Stomach (tissue), 4 donors: Measurements from ENCODE around the gene STKLD1.

Source experiments
- CTCF ChIP-seq, 7 experiments: fragments of 450-650 bp in 4 of 7; fragments of 200-600 bp in 3 of 7; sonication (generic) in 3 of 7; IDR thresholded peaks; one replicate each; pipeline ENCODE4 v1.5.1; 2016 to 2019; ENCODE audit warnings: antibody characterized with exemption in 7 of 7, control low read depth in 2 of 7, mild to moderate bottlenecking in 1 of 7
- POLR2A ChIP-seq, 4 donors: fragments of 450-650 bp; IDR thresholded peaks; one replicate each; pipeline ENCODE4 v1.6.1; 2016; ENCODE audit warnings: antibody characterized with exemption in 4 of 4, control low read depth in 2 of 4, mild to moderate bottlenecking in 1 of 4, moderate library complexity in 1 of 4
- POLR2AphosphoS5 ChIP-seq, 3 donors: sonication (generic); formaldehyde crosslinking; IDR thresholded peaks; one replicate each; pipeline ENCODE4 v1.6.1; 2016; ENCODE audit warnings: antibody characterized with exemption in 3 of 3

- TF ChIP-seq POLR2A (IDR thresholded peaks at IDR 0.05) (no peak), CTCF (IDR thresholded peaks at IDR 0.05) (no peak), POLR2AphosphoS5 (IDR thresholded peaks at IDR 0.05) (no peak)
Measured at GRCh38 chr9:133378408-133378962, 2.3 kb downstream of the STKLD1 start.
